Body of pancreas (tissue), 4 donors: Measurements from ENCODE around the gene ARHGAP42. TPM values are rescaled to one million over a fixed set of nuclear protein-coding genes. Genes with fewer than 3 reads are reported as not detected.

Source experiments
- ATAC-seq: fragments of 150-250 bp; one replicate; pipeline ENCODE4 v1.9.1; 2016
- DNase-seq, 4 donors: peaks; one replicate each; pipeline ENCODE4 v3.0.0-alpha.2; 2019
- H3K27ac ChIP-seq, 4 donors: fragments of 200-600 bp; sonication (generic); 1 replicate in 3 of 4; 2 replicates in 1 of 4; pipeline versions ENCODE4 v1.5.1 to v1.6.1; 2016 to 2019; ENCODE audit warnings: mild to moderate bottlenecking in 1 of 4, mixed read lengths in 1 of 4, moderate library complexity in 1 of 4
- H3K27me3 ChIP-seq, 2 donors: fragments of 200-600 bp; sonication (generic); one replicate each; pipeline ENCODE4 v1.6.0; 2016; ENCODE audit warnings: mild to moderate bottlenecking in 1 of 2
- H3K36me3 ChIP-seq, 2 donors: fragments of 200-600 bp; sonication (generic); replicated peaks in 1 of 2; 2 replicates each; pipeline ENCODE4 v1.5.1; 2016; ENCODE audit warnings: low read depth in 2 of 2; ENCODE audit not compliant: insufficient read depth in 1 of 2
- H3K4me1 ChIP-seq: fragments of 200-600 bp; sonication (generic); one replicate; pipeline ENCODE4 v1.6.0; 2016
- H3K4me3 ChIP-seq, 2 donors: fragments of 200-600 bp; sonication (generic); 1 replicate in 1 of 2; 2 replicates in 1 of 2; pipeline ENCODE4 v1.5.1; 2016 to 2019
- H3K9me3 ChIP-seq, 3 donors: fragments of 200-600 bp; sonication (generic); 1 replicate in 2 of 3; 2 replicates in 1 of 3; pipeline ENCODE4 v1.5.1; 2016
- POLR2A ChIP-seq, 3 donors: fragments of 450-650 bp; IDR thresholded peaks; one replicate each; pipeline ENCODE4 v1.6.1; 2016; ENCODE audit warnings: antibody characterized with exemption in 3 of 3, mild to moderate bottlenecking in 2 of 3
- WGBS, 2 donors: methylation state at CpG; one replicate each; pipeline ENCODE4 v1.1.5; 2017; 5-methylcytosine and 5-hydroxymethylcytosine counted together
- intact Hi-C: fragments of 100-400 bp; cut with DNase I; formaldehyde crosslinking; loops from one replicate; pipeline ENCODE4 v1.15.1; 2023
- total RNA-seq, 2 donors: library from RNA; depleted of rRNA; stranded (reverse); fragments of >200 nt; gene quantifications; one replicate each; pipeline ENCODE4 v1.1.0, GENCODE V29; 2016
- TF ChIP-seq, protein P1 (sequence below), 7 experiments: fragments of 450-650 bp in 4 of 7; fragments of 200-600 bp in 3 of 7; sonication (generic) in 3 of 7; IDR thresholded peaks; one replicate each; pipeline ENCODE4 v1.5.1; 2016 to 2019; ENCODE audit warnings: antibody characterized with exemption in 7 of 7

The ARHGAP42 gene
- 1 to 10 TPM; 3.6 to 4.7 TPM for total RNA-seq

- TF ChIP-seq, protein P1, sequence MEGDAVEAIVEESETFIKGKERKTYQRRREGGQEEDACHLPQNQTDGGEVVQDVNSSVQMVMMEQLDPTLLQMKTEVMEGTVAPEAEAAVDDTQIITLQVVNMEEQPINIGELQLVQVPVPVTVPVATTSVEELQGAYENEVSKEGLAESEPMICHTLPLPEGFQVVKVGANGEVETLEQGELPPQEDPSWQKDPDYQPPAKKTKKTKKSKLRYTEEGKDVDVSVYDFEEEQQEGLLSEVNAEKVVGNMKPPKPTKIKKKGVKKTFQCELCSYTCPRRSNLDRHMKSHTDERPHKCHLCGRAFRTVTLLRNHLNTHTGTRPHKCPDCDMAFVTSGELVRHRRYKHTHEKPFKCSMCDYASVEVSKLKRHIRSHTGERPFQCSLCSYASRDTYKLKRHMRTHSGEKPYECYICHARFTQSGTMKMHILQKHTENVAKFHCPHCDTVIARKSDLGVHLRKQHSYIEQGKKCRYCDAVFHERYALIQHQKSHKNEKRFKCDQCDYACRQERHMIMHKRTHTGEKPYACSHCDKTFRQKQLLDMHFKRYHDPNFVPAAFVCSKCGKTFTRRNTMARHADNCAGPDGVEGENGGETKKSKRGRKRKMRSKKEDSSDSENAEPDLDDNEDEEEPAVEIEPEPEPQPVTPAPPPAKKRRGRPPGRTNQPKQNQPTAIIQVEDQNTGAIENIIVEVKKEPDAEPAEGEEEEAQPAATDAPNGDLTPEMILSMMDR (IDR thresholded peaks at IDR 0.05), result no peak
- TF ChIP-seq POLR2A (IDR thresholded peaks at IDR 0.05), result peak in 1 of 3 donors; percentile 38
- Histone ChIP-seq H3K4me3 (peak within 1 kb of the TSS; percentile 36 to 88), H3K4me1 (peaks cover 11% of the 10 kb centered on the region), H3K36me3 (no peaks in the 10 kb centered on the region), H3K9me3 (no peaks in the 10 kb centered on the region), H3K27me3 (no peaks in the 10 kb centered on the region), H3K27ac (peak within 1 kb of the TSS in 3 of 4 donors; percentile 10 to 74 (median 70))
- DNase-seq (peak; percentile 50 to 66 (median 56)), ATAC-seq (peak; percentile 79)
- intact Hi-C loops, result no loop called here
- 0 to 1% methylated on average over 14 to 70 of the region's 80 CpGs for WGBS, 2 donors
Observed at GRCh38 chr11:100687054-100687629, at the start of gene ARHGAP42. TSS of gene ARHGAP42 (plus strand) at chr11:100687288. CDS start at chr11:100687679, 391 bp downstream.

DNA sequence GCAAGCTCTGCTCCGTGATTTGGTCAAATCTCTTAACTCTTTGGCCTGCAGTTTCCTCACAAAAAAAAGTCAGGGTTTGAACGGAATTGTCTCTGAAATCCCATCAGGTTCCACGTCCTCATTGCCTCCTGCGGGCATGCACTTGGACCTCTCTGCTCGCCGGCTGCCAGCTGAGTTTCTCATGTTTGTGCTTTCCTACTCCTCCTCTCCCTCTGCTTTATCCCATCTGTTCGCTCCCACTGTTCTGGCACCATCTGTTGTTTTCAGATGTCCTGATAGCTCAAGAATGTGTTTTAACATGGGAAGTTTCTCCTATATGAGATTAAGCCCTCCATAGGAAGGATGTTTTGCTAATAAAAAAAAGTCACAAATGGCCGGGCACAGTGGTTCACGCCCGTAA is 49.4 kb upstream of the ARHGAP42 start:
- no peak for TF ChIP-seq POLR2A (IDR thresholded peaks at IDR 0.05)
- TF ChIP-seq, protein P1 (IDR thresholded peaks at IDR 0.05), result no peak
- Histone ChIP-seq H3K27ac (no peak overlapping the region), H3K9me3 (no peaks in the 10 kb centered on the region), H3K36me3 (no peaks in the 10 kb centered on the region), H3K4me1 (peaks cover 8% of the 10 kb centered on the region), H3K4me3 (no peak overlapping the region), H3K27me3 (no peaks in the 10 kb centered on the region)
- intact Hi-C loops, result no loop called here
- DNase-seq (no peak), ATAC-seq (no peak)
- 76 to 80% methylated on average over 10 of the region's 10 CpGs for WGBS, 2 donors

DNA sequence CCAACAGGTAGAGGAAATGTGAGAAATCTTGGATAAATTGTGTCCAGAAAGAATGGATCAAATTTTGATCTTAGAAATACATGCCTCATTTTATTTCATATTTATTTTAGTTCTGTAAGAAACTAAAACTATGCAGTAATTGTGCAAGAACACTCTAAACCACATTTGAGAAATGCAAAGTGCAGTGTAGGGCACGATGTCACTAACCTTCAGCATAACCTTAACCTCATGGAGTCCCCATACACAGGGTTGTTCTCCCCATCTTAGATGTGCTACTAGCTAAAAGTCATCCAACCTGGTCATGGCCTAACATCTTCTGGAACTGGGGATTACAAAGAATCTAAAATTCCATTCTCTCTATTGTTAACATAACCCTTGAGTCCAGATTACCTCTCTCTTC is 48.4 kb upstream of the ARHGAP42 start:
- H3K9me3 ChIP-seq, result no peaks in the 10 kb centered on the region
- no peak overlapping the region for H3K27ac ChIP-seq
- peaks cover 3% of the 10 kb centered on the region for H3K4me1 ChIP-seq
- TF ChIP-seq, protein P1 (IDR thresholded peaks at IDR 0.05), result no peak
- TF ChIP-seq POLR2A (IDR thresholded peaks at IDR 0.05), result no peak
- DNase-seq, result no peak
- ATAC-seq, result no peak
- intact Hi-C loops, result no loop called here
- H3K4me3 ChIP-seq, result no peak overlapping the region
- WGBS, 2 donors, result 90 to 91% methylated on average over 1 of the region's 1 CpG
- H3K27me3 ChIP-seq, result no peaks in the 10 kb centered on the region
- no peaks in the 10 kb centered on the region for H3K36me3 ChIP-seq

GRCh38 chr11:100639140-100639539 is 47.9 kb upstream of the ARHGAP42 start:
- H3K4me3 ChIP-seq, result no peak overlapping the region
- WGBS, 2 donors, result 8 to 10% methylated on average over 9 of the region's 9 CpGs
- TF ChIP-seq POLR2A (IDR thresholded peaks at IDR 0.05), result no peak
- TF ChIP-seq, protein P1 (IDR thresholded peaks at IDR 0.05), result no peak
- H3K9me3 ChIP-seq, result no peaks in the 10 kb centered on the region
- peak in 2 of 4 donors; percentile 10 to 12 for DNase-seq
- H3K36me3 ChIP-seq, result no peaks in the 10 kb centered on the region
- H3K27ac ChIP-seq, result no peak overlapping the region
- intact Hi-C loops, result no loop called here
- H3K27me3 ChIP-seq, result no peaks in the 10 kb centered on the region
- no peak for ATAC-seq
- H3K4me1 ChIP-seq, result peaks cover 3% of the 10 kb centered on the region

GRCh38 chr11:100640071-100640470 is 47.0 kb upstream of the ARHGAP42 start:
- H3K4me3 ChIP-seq, result no peak overlapping the region
- ATAC-seq (no peak), DNase-seq (no peak)
- 86 to 92% methylated on average over 2 of the region's 2 CpGs for WGBS, 2 donors
- no peaks in the 10 kb centered on the region for H3K9me3 ChIP-seq
- H3K36me3 ChIP-seq, result no peaks in the 10 kb centered on the region
- peaks cover 3% of the 10 kb centered on the region for H3K4me1 ChIP-seq
- no peaks in the 10 kb centered on the region for H3K27me3 ChIP-seq
- no peak overlapping the region for H3K27ac ChIP-seq
- TF ChIP-seq POLR2A (IDR thresholded peaks at IDR 0.05), result no peak
- TF ChIP-seq, protein P1 (IDR thresholded peaks at IDR 0.05), result no peak
- intact Hi-C loops, result no loop called here
